GM19099 (cell line): Measurements from ENCODE around the gene SEPTIN5.

ENCODE experiments used
- POLR2A ChIP-seq: IDR thresholded peaks from 3 replicates; pipeline ENCODE4 v1.6.1; 2011; ENCODE audit warnings: low read depth; ENCODE audit not compliant: insufficient read length; ENCODE audit errors: extremely low read depth

The SEPTIN5 gene

DNA sequence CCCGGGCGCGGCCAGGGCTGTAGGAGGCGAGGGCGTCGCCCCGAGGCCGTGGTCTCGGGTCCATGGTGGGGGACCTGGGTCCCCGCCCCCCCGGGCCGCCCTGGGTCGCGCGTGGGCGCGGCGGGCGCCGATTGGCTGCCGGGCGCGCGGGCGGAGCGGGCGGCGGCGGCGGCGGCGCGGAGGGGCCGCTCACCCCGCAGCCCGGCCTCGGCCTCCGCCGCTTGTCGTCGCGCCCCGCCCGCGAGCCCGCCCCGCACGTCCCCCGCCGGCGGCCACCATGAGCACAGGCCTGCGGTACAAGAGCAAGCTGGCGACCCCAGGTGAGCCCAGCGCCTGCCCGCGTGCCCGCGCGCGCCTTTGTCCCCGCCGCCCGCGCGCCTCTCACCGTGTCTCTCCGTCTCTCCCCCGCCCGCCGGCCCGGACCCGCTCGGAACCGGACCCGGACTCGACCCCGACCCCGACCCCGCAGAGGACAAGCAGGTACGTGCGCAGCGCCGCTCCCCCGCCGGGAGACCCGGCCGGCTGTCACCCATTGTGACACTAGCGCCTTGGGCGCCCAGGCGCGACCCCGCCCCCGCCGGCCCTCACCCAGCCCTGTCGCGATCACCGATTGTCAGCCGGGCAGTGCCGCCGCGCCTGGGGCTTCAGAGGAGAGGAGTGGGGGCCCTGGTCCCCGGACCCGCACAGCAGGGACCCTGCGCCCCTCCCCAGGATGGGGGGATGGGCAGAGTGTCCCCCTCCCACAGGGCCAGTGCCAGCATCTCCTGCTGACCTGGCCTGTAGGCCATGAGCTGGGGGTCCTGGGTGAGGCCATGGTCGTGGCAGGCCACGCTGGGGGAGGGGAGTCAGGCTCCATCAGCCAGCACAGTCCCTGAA, at the start of gene SEPTIN5:
Gene SEPTIN5 (plus strand): TSS at position 192 of the 876 bp plus-strand sequence. CDS start 86 bp downstream, at position 278.
- TF ChIP-seq POLR2A, result no peak

DNA sequence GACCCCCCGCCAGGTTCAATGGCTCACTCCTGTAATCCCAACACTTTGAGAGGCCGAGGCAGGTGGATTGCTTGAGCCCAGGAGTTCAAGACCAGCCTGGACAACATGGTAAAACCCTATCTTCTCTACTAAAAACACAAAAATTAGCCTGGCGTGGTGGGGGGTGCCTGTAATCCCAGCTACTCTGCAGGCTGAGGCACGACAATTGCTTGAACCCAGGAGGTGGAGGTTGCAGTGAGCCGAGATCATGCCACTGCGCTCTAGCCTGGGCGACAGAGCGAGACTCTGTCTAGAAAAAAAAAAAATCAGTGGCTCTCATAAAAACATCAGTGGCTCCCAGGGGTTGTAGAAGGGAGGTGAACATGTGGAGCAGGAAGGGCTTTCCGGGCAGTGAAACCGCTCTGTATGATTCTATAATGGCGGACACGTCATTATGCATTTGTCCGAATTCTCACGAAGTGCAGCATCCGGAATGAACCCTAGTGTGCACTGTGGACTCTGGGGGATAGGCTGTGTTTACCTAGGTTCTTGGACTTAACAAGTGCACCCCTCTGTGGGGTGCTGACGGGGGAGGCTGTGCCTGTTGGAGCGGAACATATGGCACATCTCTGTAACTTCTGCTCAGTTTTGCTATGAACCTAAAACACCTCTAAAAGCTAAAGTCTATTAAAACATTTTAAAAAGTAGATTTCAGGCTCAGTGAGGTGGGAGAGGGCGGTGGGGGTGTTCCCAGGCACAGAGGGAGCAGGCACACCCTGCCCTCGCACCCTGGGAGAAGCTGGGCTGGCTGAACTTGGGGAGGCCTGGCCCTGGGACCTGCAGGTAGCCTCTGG, 49.1 kb upstream of the SEPTIN5 start:
- no peak for TF ChIP-seq POLR2A

DNA sequence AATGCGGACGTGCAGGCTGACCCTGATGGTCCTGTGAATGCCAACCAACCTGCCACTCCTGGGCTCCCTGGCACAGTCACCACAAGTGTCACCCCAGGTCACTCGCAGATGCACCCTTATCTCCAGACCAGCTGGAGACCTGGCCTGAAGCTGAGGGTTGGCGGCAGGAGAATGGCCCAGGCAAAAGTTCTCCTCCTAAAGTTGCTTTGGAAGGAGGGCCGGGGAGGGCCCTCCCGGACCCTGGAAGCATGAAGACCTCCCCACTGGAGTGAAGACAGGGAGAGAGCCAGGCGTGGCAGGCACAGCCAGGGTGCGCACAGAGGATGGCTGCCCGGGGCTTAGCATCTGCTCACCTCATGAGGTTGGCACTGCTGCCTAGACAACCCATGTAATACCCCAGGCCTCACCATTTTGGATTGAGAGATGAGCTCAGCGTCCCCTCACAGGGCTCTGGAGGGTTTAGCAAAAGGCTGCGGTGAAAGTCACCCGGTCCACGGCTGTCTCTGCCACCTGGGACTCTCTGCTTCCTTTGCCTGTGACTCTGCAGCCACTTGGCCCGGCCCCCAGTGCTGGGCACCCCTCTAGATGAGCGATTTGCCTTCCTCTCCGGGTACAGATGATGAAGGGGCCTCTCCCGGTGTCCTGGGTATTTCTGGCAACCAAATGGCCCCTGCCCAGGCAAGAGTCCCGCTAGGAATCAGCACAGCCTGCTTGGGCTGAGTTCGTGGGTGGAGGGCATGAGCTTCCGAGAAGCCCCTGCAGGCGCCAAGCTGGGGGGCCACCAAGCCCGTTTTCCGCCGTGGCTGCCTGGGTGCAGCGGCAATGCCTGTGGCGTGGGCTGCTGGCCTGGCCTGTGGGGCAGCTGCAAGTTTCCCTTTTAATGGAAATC, 48.3 kb upstream of the SEPTIN5 start:
- TF ChIP-seq POLR2A, result no peak

DNA sequence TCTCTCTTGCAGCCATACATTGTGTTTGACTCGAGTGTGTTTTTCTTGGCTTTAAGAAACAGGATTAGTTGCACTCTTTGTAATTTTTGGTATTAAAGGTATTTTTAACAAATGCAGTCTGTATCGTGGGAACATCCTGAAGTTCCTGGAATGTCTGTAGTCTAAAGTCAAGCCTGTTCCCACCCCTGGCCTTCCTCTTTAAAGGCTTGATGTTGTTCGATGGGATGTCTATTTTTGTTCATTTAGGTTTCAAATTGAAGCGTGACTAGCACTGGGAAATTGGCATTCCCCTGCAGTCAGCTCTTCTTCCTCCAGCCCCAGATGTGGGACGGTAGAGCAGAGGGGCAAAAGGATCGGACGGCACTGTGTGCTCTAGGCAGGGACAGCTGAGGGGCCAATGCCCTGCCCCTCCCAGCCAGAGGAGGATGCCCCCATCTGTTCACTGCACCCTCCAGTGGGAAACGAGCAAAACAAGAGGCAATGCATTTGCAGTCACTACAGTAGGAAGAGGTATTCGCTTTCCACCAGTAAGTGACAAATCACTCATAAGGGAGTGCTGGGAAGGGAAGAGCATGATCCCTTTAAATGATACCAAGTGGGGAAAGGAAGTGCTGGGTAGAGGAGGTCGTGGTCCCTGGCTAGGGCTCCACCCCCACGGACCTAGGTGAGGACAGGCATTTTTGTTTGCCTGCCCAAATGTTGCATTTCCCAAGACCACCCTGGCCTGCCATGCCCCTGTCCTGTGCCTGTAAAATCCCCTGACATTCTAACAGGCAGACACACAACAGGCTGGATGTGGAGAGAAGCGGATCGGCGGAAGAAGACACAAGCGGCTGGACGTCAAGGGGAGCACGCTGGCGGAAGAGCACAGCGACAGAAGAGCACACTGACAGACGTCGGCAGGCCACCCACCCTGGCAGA, 47.4 kb upstream of the SEPTIN5 start:
- no peak for TF ChIP-seq POLR2A

DNA sequence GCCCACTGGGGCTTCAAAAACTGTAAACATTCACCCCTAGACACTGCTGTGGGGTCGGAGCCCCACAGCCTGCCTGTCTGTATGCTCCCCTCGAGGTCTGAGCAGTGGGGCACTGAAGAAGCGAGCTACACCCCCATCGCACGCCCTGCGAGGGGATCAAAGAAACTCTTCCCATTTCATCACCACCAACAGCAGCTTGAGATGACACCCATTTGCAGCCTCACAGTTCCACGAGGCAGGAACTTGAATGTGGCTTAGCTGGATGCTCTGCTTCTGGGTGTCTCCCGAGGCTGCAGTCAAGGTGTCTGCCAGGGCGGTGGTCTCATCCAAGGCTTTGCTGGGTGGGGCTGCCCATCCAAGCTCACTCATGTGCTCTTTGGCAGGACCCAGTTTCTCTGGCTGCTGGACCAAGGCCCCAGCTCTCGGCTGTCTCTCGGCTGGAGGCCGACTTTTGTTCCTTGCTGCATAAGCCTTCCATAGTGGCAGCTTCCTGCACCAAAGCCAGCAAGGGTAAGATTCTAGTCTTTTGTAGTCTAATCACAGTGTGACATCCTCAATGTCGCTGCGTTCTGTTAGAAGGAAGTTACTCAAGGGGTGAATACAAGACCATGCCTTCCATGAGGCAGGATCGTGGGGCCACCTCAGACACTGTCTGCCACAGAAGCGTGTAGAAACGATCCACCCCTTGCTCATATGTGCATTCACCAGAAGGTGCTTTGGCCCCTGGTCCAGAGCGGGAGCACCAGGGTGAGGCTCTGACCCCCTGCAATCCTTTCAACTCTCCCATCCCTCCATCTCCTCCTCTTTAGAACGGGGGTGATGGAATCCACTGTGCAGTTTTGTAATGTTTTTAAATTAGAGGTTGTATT, 46.2 kb upstream of the SEPTIN5 start:
- TF ChIP-seq POLR2A, result no peak

DNA sequence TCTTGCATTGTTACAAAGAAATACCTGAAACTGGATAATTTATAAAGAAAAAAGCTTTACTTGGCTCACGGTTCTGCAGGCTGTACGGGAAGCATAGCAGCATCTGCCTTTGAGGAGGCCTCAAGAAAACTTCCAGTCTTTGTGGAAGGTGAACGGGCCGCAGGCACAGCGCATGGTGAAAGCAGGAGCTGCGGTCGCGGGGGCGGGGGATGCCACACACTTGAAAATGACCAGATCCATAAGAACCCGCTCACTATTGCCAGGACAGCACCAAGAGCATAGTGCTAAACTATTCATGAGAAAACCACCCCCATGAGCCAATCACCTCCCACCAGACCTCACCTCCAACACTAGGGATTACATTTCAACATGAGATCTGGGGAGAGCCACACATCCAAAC, 45.6 kb upstream of the SEPTIN5 start:
- no peak for TF ChIP-seq POLR2A

DNA sequence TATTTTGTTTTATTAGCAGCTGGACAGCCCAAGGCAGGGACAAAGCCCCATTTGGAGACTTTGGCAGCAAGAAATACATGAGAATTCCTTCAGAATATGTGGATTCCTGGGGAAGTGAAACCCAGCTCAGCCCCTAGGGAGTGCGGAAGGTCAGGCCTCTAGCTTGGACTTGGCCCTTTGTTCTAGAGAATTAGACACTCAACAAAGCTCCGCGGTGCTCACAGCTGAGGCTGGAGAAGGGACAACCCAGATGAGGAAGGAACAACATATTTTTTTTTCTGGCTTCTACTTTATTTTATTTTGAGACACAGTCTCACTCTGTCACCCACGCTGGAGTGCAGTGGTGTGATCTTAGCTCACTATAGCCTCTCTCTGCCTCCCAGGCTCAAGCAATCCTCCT, 44.7 kb upstream of the SEPTIN5 start:
- no peak for TF ChIP-seq POLR2A

DNA sequence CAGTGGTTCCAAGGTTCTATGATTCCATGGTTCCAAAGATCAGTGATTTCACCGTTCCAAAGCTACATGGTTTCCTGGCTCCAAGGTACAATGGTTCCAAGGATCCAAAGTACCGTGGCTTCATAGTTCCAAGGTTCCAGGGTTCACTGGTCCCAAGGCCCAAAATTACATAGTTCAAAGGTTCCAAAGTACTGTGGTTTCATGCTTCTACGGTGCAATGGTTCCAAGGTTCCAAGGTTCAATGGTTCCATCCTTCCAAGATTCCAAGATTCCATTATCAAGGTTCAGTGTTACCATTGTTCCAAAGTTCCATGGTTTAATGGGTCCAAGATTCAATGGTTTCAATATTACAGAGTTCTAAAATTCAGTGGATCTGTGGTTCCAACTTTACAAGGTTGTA, 43.0 kb upstream of the SEPTIN5 start:
- TF ChIP-seq POLR2A, result no peak

DNA sequence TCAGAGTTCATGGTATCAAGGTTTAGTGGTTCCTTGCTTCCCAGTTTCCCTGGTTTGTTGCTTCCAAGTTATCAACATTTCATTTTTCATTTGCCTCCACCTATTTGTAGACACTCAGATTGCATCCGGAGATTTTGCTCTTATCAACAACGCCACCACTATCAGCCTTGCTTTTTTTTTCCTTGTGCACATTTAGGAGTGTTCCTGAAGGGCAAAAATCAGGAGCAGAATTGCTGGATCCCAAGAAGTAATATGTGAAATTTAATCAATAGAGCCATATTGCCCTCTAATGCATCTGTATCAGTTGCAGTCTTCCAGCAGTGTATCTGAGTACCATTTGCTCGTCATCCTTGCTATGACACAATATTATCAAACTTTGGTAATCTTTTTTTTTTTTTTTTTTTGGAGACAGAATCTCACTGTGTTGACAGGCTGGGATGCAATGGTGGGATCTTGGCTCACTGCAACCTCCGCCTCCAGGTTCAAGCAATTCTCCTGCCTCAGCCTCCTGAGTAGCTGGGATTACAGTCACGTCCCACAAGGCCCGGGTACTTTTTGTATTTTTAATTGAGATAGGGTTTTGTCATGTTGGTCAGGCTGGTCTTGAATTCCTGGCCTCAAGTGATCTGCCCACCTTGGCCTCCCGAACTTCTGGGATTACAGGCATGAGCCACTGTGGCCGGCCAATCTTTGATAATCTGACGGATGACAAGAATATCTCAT, 42.1 kb upstream of the SEPTIN5 start:
- TF ChIP-seq POLR2A, result no peak

DNA sequence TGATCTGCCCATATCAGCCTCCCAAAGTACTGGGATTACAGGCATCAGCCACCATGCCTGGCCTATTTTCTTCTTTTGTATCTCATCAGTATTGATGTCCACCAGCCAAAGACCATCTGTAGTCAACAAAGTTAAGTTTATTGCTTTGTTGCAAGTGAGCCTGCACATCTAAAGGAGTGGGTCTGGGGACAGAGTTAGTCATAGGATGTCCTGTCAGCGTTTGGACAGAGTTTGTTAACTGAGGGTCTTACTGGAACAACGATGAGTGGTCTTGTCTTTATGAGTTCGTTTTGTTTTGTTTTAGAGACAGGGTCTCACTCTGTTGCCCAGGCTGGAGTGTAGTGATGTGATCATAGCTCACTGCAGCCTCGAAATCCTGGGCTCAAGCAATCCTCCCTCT, 40.6 kb upstream of the SEPTIN5 start:
- TF ChIP-seq POLR2A, result no peak

DNA sequence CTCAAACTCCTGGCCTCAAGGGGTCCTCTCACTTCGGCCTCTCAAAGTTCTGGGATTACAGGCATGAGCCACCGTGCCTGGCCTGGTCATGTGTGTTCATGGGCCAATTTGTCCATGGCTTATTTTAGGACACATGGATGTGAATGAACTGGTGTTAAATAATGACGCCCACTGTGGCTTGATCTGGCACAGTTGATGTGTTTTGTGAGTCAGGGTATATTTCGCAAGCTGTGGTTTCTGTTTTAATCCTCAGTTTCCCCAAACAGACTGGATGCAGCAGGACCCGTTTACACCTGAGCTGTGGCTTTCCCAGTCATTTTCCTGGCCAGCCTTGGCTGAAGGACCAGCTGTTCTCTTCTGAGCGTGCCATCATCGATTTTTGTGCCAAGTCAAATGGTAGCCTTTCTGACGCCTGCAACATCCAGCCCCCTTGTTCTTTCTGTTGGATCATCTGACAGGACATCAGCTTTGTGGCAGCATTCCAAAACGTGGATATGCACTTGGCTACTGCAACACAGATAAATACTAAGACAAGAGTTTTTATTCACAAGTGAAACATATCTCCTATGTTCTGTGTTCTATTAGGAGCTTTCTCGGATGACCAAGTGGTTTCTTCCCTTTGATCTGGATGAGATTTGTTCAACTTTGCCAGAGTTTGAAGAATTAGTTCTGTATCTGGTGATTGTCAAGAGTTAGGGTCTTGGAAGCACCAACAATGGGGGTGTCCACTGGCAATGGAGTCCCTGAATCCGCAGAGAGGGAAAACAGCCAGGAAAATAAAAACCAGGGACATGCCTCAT, 40.0 kb upstream of the SEPTIN5 start:
- no peak for TF ChIP-seq POLR2A

DNA sequence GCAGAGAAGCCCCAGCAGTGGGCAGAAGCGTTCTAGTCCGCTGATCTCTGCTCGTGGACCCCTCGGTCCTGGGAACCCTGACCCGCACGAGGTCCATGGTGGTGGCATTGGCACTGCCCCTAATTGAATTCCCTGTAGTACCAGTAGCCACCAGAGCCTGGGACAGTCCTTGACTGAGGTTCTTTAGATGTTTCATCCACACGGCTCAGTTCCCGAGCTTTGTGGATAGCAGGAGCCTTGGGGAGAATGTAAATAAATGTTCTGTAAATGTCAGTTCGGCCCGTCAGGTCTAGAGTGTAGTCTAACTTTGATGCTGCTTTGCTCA, 39.4 kb upstream of the SEPTIN5 start:
- no peak for TF ChIP-seq POLR2A
